GM19455 (cell line): Measurements from ENCODE around the gene PPM1N.
A peak's percentile ranks its signal among the peaks of the same experiment; 100 is the strongest.

Source experiments
- ATAC-seq: cut with Tn5 transposase; IDR thresholded peaks from one replicate; pipeline ENCODE4 v1.9.1; 2021; ENCODE audit not compliant: unreplicated experiment

Gene PPM1N

DNA sequence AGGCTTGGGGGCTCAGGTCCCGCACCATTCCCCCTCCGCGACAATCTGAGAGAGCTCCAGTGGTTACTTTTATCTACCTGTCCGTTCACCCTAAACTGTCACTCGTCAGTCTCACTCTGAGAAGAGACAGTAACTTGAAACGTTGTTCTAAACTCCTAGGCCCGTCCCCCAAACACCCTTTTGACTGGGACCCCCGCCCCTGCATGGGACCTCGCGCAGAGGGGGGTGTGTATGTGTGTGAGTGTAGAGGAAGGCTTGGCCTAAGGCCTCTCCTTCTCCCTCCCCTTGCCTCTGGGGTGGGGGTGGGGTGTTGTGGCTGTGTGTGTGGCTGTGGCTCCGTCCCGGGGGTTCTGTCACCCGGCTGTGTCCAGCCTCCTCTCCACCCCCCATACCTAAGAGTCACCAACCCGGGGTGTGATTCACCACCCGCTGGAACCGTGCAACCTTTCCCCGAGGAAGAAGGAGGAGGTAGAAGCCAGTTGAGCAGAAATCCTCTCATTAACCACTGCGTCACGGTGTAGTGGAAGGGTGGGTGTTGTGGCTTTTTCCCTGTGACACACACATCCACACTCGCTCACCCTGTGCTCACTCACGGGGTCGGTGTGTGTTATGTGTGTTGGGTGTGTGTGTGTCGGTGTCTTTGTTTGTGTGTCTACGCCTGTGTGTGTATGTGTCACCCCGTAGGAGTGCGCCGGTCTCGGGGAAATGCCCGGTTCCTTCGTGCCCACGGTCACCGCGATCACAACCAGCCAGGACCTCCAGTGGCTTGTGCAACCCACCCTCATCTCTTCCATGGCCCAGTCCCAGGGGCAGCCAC is 28.1 kb upstream of the PPM1N start:
- ATAC-seq, result no peak

DNA sequence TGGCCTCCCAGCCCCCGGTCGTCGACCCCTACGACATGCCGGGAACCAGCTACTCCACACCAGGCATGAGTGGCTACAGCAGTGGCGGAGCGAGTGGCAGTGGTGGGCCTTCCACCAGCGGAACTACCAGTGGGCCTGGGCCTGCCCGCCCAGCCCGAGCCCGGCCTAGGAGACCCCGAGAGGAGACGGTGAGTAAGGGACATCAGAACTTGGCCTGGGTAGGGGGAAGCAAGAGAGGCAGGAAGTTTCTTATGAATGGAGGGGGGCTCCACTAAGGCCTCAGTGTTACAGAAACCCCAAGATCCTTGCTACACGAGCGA is 27.5 kb upstream of the PPM1N start:
- no peak for ATAC-seq

DNA sequence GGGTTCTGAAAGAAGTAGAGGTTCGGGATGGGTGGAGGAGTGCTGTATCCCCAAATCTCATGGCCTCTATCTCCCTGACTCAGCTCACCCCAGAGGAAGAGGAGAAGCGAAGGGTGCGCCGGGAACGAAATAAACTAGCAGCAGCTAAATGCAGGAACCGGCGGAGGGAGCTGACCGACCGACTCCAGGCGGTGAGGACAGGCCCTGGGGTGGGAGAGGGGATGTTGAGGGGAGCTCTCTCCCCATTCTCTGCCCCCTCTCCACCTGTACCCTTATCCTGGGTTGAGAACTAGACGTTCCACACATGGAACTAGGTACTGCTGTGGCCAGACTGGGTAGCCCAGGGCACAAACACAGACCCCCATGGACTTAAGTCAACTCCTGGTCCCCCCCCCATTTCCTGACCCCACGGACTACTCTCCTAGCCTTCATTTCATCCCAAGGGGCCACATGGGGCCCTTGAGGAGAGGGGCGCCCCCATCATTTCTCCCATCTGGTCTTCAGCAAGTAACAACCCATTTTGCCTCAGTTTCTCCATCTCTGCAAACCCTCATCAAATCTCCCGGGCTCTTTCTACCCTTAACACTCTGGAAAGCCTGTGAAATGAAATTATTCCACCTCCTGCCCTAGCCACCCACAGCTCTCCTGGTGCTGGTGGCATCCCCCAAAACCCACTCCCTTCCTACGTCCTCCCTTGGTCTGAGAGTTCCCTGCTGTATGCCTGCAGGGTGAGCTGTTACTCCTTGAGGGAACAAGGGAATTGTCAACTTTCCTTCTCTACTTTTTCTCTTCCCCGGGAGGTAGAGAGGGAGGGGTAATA is 26.9 kb upstream of the PPM1N start:
- no peak for ATAC-seq

DNA sequence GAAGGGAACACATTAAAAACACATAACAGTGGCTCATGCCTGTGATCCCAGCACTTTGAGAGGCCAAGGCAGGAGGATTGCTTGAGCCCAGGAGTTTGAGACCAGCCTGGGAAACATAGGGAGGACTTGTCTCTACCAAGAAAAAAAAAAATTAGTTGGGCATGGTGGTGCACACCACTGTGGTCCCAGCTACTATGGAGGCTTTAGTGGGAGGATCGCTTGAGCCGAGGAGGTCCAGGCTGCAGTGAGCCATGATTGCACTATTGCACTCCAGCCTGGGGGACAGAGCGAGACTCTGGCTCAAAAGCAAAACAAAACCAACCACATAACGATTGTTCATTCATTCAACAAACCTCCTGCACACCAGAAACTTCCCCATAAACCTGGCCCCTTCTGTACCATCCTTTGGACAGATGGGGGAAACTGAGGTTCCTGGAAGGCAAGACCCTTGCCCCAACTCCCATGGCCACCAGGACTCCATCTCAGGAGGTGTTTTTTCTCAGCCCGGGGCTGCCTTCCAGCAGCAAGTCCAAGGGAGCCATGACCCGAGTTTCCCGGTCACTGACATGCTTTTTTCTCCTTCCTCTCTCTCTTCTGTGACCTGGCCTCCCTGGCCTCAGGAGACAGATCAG is 26.2 kb upstream of the PPM1N start:
- no peak for ATAC-seq

- ATAC-seq, result no peak
Measured at GRCh38 chr19:45472563-45473366, 25.5 kb upstream of the PPM1N start.

GRCh38 chr19:45473367-45473681 is 24.9 kb upstream of the PPM1N start:
- ATAC-seq, result no peak

DNA sequence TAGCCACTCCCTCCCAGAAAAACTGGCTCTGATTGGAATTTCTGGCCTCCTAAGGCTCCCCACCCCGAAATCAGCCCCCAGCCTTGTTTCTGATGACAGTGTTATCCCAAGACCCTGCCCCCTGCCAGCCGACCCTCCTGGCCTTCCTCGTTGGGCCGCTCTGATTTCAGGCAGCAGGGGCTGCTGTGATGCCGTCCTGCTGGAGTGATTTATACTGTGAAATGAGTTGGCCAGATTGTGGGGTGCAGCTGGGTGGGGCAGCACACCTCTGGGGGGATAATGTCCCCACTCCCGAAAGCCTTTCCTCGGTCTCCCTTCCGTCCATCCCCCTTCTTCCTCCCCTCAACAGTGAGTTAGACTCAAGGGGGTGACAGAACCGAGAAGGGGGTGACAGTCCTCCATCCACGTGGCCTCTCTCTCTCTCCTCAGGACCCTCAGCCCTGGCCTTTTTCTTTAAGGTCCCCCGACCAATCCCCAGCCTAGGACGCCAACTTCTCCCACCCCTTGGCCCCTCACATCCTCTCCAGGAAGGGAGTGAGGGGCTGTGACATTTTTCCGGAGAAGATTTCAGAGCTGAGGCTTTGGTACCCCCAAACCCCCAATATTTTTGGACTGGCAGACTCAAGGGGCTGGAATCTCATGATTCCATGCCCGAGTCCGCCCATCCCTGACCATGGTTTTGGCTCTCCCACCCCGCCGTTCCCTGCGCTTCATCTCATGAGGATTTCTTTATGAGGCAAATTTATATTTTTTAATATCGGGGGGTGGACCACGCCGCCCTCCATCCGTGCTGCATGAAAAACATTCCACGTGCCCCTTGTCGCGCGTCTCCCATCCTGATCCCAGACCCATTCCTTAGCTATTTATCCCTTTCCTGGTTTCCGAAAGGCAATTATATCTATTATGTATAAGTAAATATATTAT is 24.3 kb upstream of the PPM1N start:
- no peak for ATAC-seq

DNA sequence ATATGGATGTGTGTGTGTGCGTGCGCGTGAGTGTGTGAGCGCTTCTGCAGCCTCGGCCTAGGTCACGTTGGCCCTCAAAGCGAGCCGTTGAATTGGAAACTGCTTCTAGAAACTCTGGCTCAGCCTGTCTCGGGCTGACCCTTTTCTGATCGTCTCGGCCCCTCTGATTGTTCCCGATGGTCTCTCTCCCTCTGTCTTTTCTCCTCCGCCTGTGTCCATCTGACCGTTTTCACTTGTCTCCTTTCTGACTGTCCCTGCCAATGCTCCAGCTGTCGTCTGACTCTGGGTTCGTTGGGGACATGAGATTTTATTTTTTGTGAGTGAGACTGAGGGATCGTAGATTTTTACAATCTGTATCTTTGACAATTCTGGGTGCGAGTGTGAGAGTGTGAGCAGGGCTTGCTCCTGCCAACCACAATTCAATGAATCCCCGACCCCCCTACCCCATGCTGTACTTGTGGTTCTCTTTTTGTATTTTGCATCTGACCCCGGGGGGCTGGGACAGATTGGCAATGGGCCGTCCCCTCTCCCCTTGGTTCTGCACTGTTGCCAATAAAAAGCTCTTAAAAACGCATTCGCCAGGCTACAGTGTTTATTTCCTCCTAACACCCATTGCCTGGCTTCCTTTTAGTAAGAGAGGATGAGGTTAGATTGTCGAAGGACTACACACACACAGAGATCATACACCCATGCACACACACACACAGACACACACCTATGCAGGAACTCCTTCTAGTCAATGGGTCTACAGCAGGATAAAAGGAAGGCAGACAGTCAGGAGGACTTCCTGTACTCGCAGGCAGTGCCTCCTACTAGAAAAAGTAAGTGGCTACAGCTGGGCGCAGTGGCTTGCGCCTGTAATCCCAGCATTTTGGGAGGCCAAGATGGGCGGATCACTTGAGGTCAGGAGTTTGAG is 23.4 kb upstream of the PPM1N start:
- ATAC-seq, result no peak

DNA sequence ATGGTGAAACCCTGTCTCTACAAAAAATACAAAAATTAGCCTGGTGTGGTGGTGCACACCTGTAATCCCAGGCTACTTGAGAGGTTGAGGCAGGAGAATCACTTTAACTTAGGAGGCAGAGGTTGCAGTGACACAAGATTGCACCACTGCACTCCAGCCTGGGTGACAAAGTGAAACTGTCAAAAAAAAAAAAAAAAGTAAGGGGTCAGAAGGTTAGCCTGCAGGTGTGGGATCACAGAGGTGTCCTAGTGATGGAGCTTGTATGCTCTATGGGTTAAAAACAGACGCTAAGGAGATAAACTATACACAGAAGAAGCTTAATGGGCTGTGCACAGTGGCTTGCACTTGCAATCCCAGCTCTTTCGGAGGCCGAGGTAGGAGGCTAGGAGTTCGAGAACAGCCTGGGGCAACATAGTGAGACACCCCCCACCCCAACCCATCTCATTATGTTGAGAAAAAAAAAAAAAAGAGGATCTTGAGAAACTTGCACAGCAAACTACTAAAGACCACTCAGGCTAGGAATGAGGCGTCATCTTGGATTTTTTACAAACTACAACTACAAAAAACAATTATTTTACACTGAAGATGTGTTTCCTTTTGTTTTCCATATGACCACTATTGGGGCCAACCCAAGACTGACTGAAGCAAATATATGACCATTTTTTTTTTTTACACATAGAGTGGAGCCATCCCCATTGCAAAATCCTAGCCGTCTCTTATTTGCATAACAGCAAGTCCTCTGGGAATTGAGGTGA is 22.5 kb upstream of the PPM1N start:
- no peak for ATAC-seq

GRCh38 chr19:45476304-45476703 is 21.9 kb upstream of the PPM1N start:
- no peak for ATAC-seq

DNA sequence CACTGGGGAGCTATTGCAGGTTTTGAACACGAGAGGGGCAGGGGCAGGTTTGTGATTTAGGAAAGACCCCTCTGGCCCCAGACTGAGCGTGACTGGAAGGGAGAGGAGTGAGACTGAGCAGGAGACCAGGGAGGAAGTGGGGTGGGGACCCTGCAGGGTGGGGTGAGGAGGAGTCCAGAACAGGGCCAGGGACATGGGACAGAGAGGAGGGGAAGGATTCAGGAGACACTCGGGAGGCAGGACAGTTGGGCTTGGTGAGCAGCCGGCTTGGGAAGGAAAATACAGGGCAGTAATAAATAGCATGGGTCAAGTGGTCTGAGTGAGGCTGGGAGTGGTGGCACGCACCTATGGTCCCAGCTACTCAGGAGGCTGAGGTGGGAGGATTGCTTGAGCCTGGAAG is 21.1 kb upstream of the PPM1N start:
- ATAC-seq, result no peak

DNA sequence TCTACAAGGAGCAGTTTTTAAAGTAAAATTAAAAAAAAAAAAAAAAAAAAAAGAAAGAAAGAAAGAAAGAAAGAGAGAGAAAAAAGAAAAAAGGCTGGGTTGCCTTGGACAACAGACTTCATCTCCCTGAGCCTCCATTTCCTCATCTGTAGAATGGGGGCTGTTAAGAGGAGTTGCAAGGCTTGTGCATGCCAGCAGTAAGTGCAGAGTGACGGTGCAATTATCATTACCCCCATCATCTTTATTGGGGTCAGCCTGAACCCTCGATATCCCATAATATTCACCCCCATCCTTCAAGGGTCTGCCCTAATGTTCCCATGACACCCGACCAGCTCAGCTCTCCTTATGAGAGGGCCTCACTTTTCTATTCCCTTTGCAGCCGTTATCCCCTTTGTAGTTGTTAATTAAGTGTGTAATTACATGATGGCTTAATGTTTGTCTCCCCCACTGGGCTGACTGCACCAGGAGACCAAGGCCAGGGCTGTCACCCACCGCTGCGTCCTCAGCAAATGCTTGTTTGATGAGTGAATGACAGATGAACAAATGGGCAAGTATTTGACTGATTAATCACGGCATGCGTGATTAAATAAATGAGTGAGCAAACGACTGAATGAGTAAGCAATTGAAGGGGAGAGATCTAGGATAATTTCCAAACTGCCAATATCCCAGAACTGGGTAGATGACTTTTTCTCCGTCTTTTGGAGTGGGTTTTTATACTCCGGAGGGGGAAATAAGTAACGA is 20.4 kb upstream of the PPM1N start:
- no peak for ATAC-seq

GRCh38 chr19:45478454-45479238 is 19.6 kb upstream of the PPM1N start:
- ATAC-seq, result peak; percentile 56

- no peak for ATAC-seq
Measured at GRCh38 chr19:45483033-45483432, 15.2 kb upstream of the PPM1N start.

GRCh38 chr19:45484273-45484945 is 13.8 kb upstream of the PPM1N start:
- ATAC-seq, result no peak

GRCh38 chr19:45485305-45486077 is 12.8 kb upstream of the PPM1N start:
- peak; percentile 91 for ATAC-seq
